ENCODE data around the gene PTPMT1.
A peak's percentile ranks its signal among the peaks of the same experiment; 100 is the strongest.

PTPMT1 gene

GRCh38 chr11:47593934-47594855 lies 28.8 kb downstream of the PTPMT1 start, which contains the start of gene C1QTNF4:
TSS of gene C1QTNF4 (minus strand) at chr11:47594411. CDS start at chr11:47590810, 3,601 bp downstream.
- peak within 1 kb of the TSS; percentile 68 for H3K9ac ChIP-seq (ENCODE audit: low read depth, low read length)

GRCh38 chr11:47595029-47595428 lies 29.6 kb downstream of the PTPMT1 start:
- Histone ChIP-seq H3K36me3 (ENCODE audit: insufficient read depth, low read length) (no peaks in the 10 kb centered on the region), H3K9ac (ENCODE audit: low read depth, low read length) (no peak overlapping the region), H3K27me3 (ENCODE audit: insufficient read depth, low read length) (peaks cover 37% of the 10 kb centered on the region), H3K4me3 (ENCODE audit: low read length) (peak overlapping the region; percentile 75; the same call in 1 of the 2 replicates), H3K27ac (ENCODE audit: low read depth, low read length) (no peak overlapping the region), H3K9me3 (ENCODE audit: insufficient read depth, low read depth, low read length) (no peaks in the 10 kb centered on the region), H3K4me1 (ENCODE audit: insufficient read depth, low read length) (peaks cover 13% of the 10 kb centered on the region)
- WGBS, result 71% methylated on average over 7 of the region's 7 CpGs

More at GRCh38 chr11:47593934-47594855, 28.8 kb downstream of the PTPMT1 start, which contains the start of gene C1QTNF4:
- 2% methylated on average over 48 of the region's 48 CpGs for WGBS
- Histone ChIP-seq H3K9me3 (ENCODE audit: insufficient read depth, low read depth, low read length) (no peaks in the 10 kb centered on the region), H3K4me3 (ENCODE audit: low read length) (peak within 1 kb of the TSS; percentile 75), H3K36me3 (ENCODE audit: insufficient read depth, low read length) (no peaks in the 10 kb centered on the region), H3K27ac (ENCODE audit: low read depth, low read length) (no peak within 1 kb of the TSS), H3K4me1 (ENCODE audit: insufficient read depth, low read length) (peaks cover 11% of the 10 kb centered on the region), H3K27me3 (ENCODE audit: insufficient read depth, low read length) (peaks cover 37% of the 10 kb centered on the region)

GRCh38 chr11:47595967-47596366 lies 30.6 kb downstream of the PTPMT1 start:
- Histone ChIP-seq H3K36me3 (ENCODE audit: insufficient read depth, low read length) (no peaks in the 10 kb centered on the region), H3K27me3 (ENCODE audit: insufficient read depth, low read length) (peaks cover 37% of the 10 kb centered on the region), H3K27ac (ENCODE audit: low read depth, low read length) (no peak overlapping the region), H3K9me3 (ENCODE audit: insufficient read depth, low read depth, low read length) (no peaks in the 10 kb centered on the region), H3K4me3 (ENCODE audit: low read length) (no peak overlapping the region), H3K4me1 (ENCODE audit: insufficient read depth, low read length) (peaks cover 13% of the 10 kb centered on the region), H3K9ac (ENCODE audit: low read depth, low read length) (no peak overlapping the region)
- 85% methylated on average over 1 of the region's 1 CpG for WGBS

GRCh38 chr11:47599902-47600301 lies 34.5 kb downstream of the PTPMT1 start:
- Histone ChIP-seq H3K9ac (ENCODE audit: low read depth, low read length) (no peak overlapping the region), H3K9me3 (ENCODE audit: insufficient read depth, low read depth, low read length) (no peaks in the 10 kb centered on the region), H3K27me3 (ENCODE audit: insufficient read depth, low read length) (peaks cover 8% of the 10 kb centered on the region), H3K4me3 (ENCODE audit: low read length) (no peak overlapping the region), H3K36me3 (ENCODE audit: insufficient read depth, low read length) (no peaks in the 10 kb centered on the region), H3K4me1 (ENCODE audit: insufficient read depth, low read length) (peaks cover 4% of the 10 kb centered on the region), H3K27ac (ENCODE audit: low read depth, low read length) (no peak overlapping the region)
- WGBS, result 86% methylated on average over 4 of the region's 4 CpGs

GRCh38 chr11:47603295-47603694 lies 37.9 kb downstream of the PTPMT1 start:
- H3K36me3 ChIP-seq (ENCODE audit: insufficient read depth, low read length), result no peaks in the 10 kb centered on the region
- WGBS, result 96% methylated on average over 4 of the region's 4 CpGs
- H3K27me3 ChIP-seq (ENCODE audit: insufficient read depth, low read length), result no peaks in the 10 kb centered on the region
- H3K4me1 ChIP-seq (ENCODE audit: insufficient read depth, low read length), result peaks cover 4% of the 10 kb centered on the region
- no peaks in the 10 kb centered on the region for H3K9me3 ChIP-seq (ENCODE audit: insufficient read depth, low read depth, low read length)
- H3K27ac ChIP-seq (ENCODE audit: low read depth, low read length), result no peak overlapping the region
- H3K9ac ChIP-seq (ENCODE audit: low read depth, low read length), result no peak overlapping the region
- no peak overlapping the region for H3K4me3 ChIP-seq (ENCODE audit: low read length)

- H3K4me3 ChIP-seq (ENCODE audit: low read length), result no peak overlapping the region
- no peaks in the 10 kb centered on the region for H3K27me3 ChIP-seq (ENCODE audit: insufficient read depth, low read length)
- H3K9ac ChIP-seq (ENCODE audit: low read depth, low read length), result no peak overlapping the region
- no peaks in the 10 kb centered on the region for H3K9me3 ChIP-seq (ENCODE audit: insufficient read depth, low read depth, low read length)
- H3K36me3 ChIP-seq (ENCODE audit: insufficient read depth, low read length), result no peaks in the 10 kb centered on the region; the same call in 1 of the 2 replicates
- 99% methylated on average over 3 of the region's 3 CpGs for WGBS
- no peak overlapping the region for H3K27ac ChIP-seq (ENCODE audit: low read depth, low read length)
- H3K4me1 ChIP-seq (ENCODE audit: insufficient read depth, low read length), result no peaks in the 10 kb centered on the region
Observed at GRCh38 chr11:47605921-47606320, 40.5 kb downstream of the PTPMT1 start.

GRCh38 chr11:47606731-47607130 lies 41.3 kb downstream of the PTPMT1 start:
- Histone ChIP-seq H3K27ac (ENCODE audit: low read depth, low read length) (no peak overlapping the region), H3K36me3 (ENCODE audit: insufficient read depth, low read length) (peaks cover 6% of the 10 kb centered on the region), H3K27me3 (ENCODE audit: insufficient read depth, low read length) (no peaks in the 10 kb centered on the region), H3K9ac (ENCODE audit: low read depth, low read length) (no peak overlapping the region), H3K4me1 (ENCODE audit: insufficient read depth, low read length) (no peaks in the 10 kb centered on the region), H3K9me3 (ENCODE audit: insufficient read depth, low read depth, low read length) (no peaks in the 10 kb centered on the region), H3K4me3 (ENCODE audit: low read length) (no peak overlapping the region)
- WGBS, result 58% methylated on average over 5 of the region's 5 CpGs

- no peaks in the 10 kb centered on the region for H3K9me3 ChIP-seq (ENCODE audit: insufficient read depth, low read depth, low read length)
- no peak overlapping the region for H3K27ac ChIP-seq (ENCODE audit: low read depth, low read length)
- no peaks in the 10 kb centered on the region for H3K27me3 ChIP-seq (ENCODE audit: insufficient read depth, low read length)
- WGBS, result 96% methylated on average over 7 of the region's 7 CpGs
- no peak overlapping the region for H3K9ac ChIP-seq (ENCODE audit: low read depth, low read length)
- no peak overlapping the region for H3K4me3 ChIP-seq (ENCODE audit: low read length)
- H3K4me1 ChIP-seq (ENCODE audit: insufficient read depth, low read length), result no peaks in the 10 kb centered on the region
- H3K36me3 ChIP-seq (ENCODE audit: insufficient read depth, low read length), result peaks cover 6% of the 10 kb centered on the region
Observed at GRCh38 chr11:47607380-47607779, 42.0 kb downstream of the PTPMT1 start.

GRCh38 chr11:47609675-47610074 lies 44.3 kb downstream of the PTPMT1 start:
- Histone ChIP-seq H3K27ac (ENCODE audit: low read depth, low read length) (no peak overlapping the region), H3K4me3 (ENCODE audit: low read length) (no peak overlapping the region), H3K9ac (ENCODE audit: low read depth, low read length) (no peak overlapping the region), H3K36me3 (ENCODE audit: insufficient read depth, low read length) (peaks cover 6% of the 10 kb centered on the region), H3K27me3 (ENCODE audit: insufficient read depth, low read length) (no peaks in the 10 kb centered on the region), H3K4me1 (ENCODE audit: insufficient read depth, low read length) (no peaks in the 10 kb centered on the region), H3K9me3 (ENCODE audit: insufficient read depth, low read depth, low read length) (no peaks in the 10 kb centered on the region)
- WGBS, result 89% methylated on average over 3 of the region's 3 CpGs

GRCh38 chr11:47611348-47611794 lies 46.0 kb downstream of the PTPMT1 start:
- Histone ChIP-seq H3K9ac (ENCODE audit: low read depth, low read length) (peak overlapping the region; percentile 16; the same call in 1 of the 2 replicates), H3K36me3 (ENCODE audit: insufficient read depth, low read length) (peaks cover 10% of the 10 kb centered on the region), H3K4me3 (ENCODE audit: low read length) (no peak overlapping the region), H3K27me3 (ENCODE audit: insufficient read depth, low read length) (no peaks in the 10 kb centered on the region), H3K27ac (ENCODE audit: low read depth, low read length) (no peak overlapping the region), H3K9me3 (ENCODE audit: insufficient read depth, low read depth, low read length) (no peaks in the 10 kb centered on the region), H3K4me1 (ENCODE audit: insufficient read depth, low read length) (no peaks in the 10 kb centered on the region)
- WGBS, result 96% methylated on average over 6 of the region's 6 CpGs

- H3K4me3 ChIP-seq (ENCODE audit: low read length), result no peak overlapping the region
- no peak overlapping the region for H3K9ac ChIP-seq (ENCODE audit: low read depth, low read length)
- H3K36me3 ChIP-seq (ENCODE audit: insufficient read depth, low read length), result peaks cover 37% of the 10 kb centered on the region
- no peaks in the 10 kb centered on the region for H3K4me1 ChIP-seq (ENCODE audit: insufficient read depth, low read length)
- no peaks in the 10 kb centered on the region for H3K27me3 ChIP-seq (ENCODE audit: insufficient read depth, low read length)
- H3K27ac ChIP-seq (ENCODE audit: low read depth, low read length), result no peak overlapping the region
- no peaks in the 10 kb centered on the region for H3K9me3 ChIP-seq (ENCODE audit: insufficient read depth, low read depth, low read length)
Observed at GRCh38 chr11:47615249-47615648, 49.9 kb downstream of the PTPMT1 start.

Measured in HUES64 (cell line).